CD14-positive monocyte (primary cell): ENCODE measurements around the gene YTHDF1. TPM values are rescaled to one million over a fixed set of nuclear protein-coding genes. Genes with fewer than 3 reads are reported as not detected.
"Not testable (repeated sequence)": the region's sequence is repeated elsewhere in the genome, so short reads cannot be mapped to it uniquely, and the experiment has no call there.

Source experiments
- DNase-seq, 3 donors: peaks; one replicate each; pipeline ENCODE4 v3.0.0-alpha.2; 2011 to 2022
- H2AFZ ChIP-seq: 2 replicates; pipeline ENCODE4 v1.6.0; 2012; ENCODE audit warnings: mild to moderate bottlenecking, low read depth, low read length, inconsistent platforms; ENCODE audit not compliant: insufficient read depth, poor library complexity, severe bottlenecking
- H3K27ac ChIP-seq, 2 donors: 1 replicate in 1 of 2; 2 replicates in 1 of 2; pipeline ENCODE4 v1.5.1; 2012 to 2013; ENCODE audit warnings: low read length in 2 of 2, control low read depth in 1 of 2, inconsistent platforms in 1 of 2, low read depth in 1 of 2, mild to moderate bottlenecking in 1 of 2
- H3K27me3 ChIP-seq, 2 donors: one replicate each; pipeline versions ENCODE4 v1.6.0 to v1.6.1; 2011 to 2013; ENCODE audit warnings: low read length in 2 of 2; ENCODE audit not compliant: control insufficient read depth in 2 of 2, insufficient read depth in 2 of 2
- H3K36me3 ChIP-seq, 2 donors: replicated peaks in 1 of 2; 1 replicate in 1 of 2; 2 replicates in 1 of 2; pipeline versions ENCODE4 v1.5.1 to v1.6.1; 2012 to 2013; ENCODE audit warnings: low read length in 2 of 2, control low read depth in 1 of 2, inconsistent platforms in 1 of 2, mild to moderate bottlenecking in 1 of 2; ENCODE audit not compliant: insufficient read depth in 2 of 2, control insufficient read depth in 1 of 2
- H3K4me1 ChIP-seq, 2 donors: 1 replicate in 1 of 2; 2 replicates in 1 of 2; pipeline versions ENCODE4 v1.5.1 to v1.6.1; 2012 to 2013; ENCODE audit warnings: low read length in 2 of 2, control low read depth in 1 of 2, inconsistent platforms in 1 of 2, mild to moderate bottlenecking in 1 of 2, moderate library complexity in 1 of 2; ENCODE audit not compliant: insufficient read depth in 2 of 2, control insufficient read depth in 1 of 2
- H3K4me2 ChIP-seq: replicated peaks from 2 replicates; pipeline ENCODE3; 2012; ENCODE audit warnings: low read length, moderate library complexity, mild to moderate bottlenecking; ENCODE audit not compliant: poor library complexity, severe bottlenecking; ENCODE audit errors: extremely low read depth
- H3K4me3 ChIP-seq, 3 experiments: fragments of 200-600 bp in 1 of 3; sonication (generic) in 1 of 3; replicated peaks in 1 of 3; 1 replicate in 2 of 3; 2 replicates in 1 of 3; pipeline ENCODE4 v1.5.1; 2011 to 2013; ENCODE audit warnings: low read length in 3 of 3, mild to moderate bottlenecking in 3 of 3, control low read depth in 2 of 3, low read depth in 2 of 3, inconsistent platforms in 1 of 3, moderate library complexity in 1 of 3
- H3K79me2 ChIP-seq: 2 replicates; pipeline ENCODE4 v1.6.0; 2012; ENCODE audit warnings: mild to moderate bottlenecking, control low read depth, inconsistent platforms, low read length, moderate library complexity; ENCODE audit not compliant: insufficient read depth
- H3K9ac ChIP-seq: 2 replicates; pipeline ENCODE4 v1.6.0; 2017; ENCODE audit warnings: low read length, mild to moderate bottlenecking; ENCODE audit not compliant: insufficient read depth, poor library complexity, severe bottlenecking
- H3K9me3 ChIP-seq, 2 donors: replicated peaks in 1 of 2; 1 replicate in 1 of 2; 2 replicates in 1 of 2; pipeline versions ENCODE4 v1.5.1 to v1.6.1; 2012 to 2013; ENCODE audit warnings: low read length in 2 of 2, control low read depth in 1 of 2; ENCODE audit not compliant: control insufficient read depth in 1 of 2, insufficient read depth in 1 of 2
- H4K20me1 ChIP-seq: 2 replicates; pipeline ENCODE4 v1.6.0; 2012; ENCODE audit warnings: mild to moderate bottlenecking, low read length, control low read depth, moderate library complexity; ENCODE audit not compliant: insufficient read depth
- H3K27ac Mint-ChIP-seq, 7 donors: one replicate each; pipeline ENCODE4 v1.8.0; 2020; ENCODE audit warnings: mild to moderate bottlenecking in 7 of 7, mixed read lengths in 7 of 7, moderate library complexity in 6 of 7, inconsistent platforms in 2 of 7
- H3K27me3 Mint-ChIP-seq, 3 donors: one replicate each; pipeline ENCODE4 v1.8.0; 2021 to 2022; ENCODE audit warnings: low read depth in 3 of 3, mild to moderate bottlenecking in 3 of 3, mixed read lengths in 3 of 3, moderate library complexity in 3 of 3, inconsistent platforms in 1 of 3
- H3K36me3 Mint-ChIP-seq, 2 donors: one replicate each; pipeline ENCODE4 v1.8.0; 2020; ENCODE audit warnings: mixed read lengths in 2 of 2, inconsistent platforms in 1 of 2, mild to moderate bottlenecking in 1 of 2
- H3K4me1 Mint-ChIP-seq: one replicate; pipeline ENCODE4 v1.8.0; 2020; ENCODE audit warnings: mild to moderate bottlenecking, mixed read lengths
- H3K4me3 Mint-ChIP-seq, 2 donors: one replicate each; pipeline ENCODE4 v1.8.0; 2020; ENCODE audit warnings: mild to moderate bottlenecking in 2 of 2, mixed read lengths in 2 of 2, moderate library complexity in 1 of 2
- H3K9me3 Mint-ChIP-seq, 7 donors: one replicate each; pipeline ENCODE4 v1.8.0; 2020 to 2022; ENCODE audit warnings: mixed read lengths in 7 of 7, mild to moderate bottlenecking in 6 of 7, moderate library complexity in 6 of 7, inconsistent platforms in 2 of 7
- CTCF ChIP-seq: fragments of 200-600 bp; IDR thresholded peaks from one replicate; pipeline ENCODE4 v1.8.0; 2022; ENCODE audit warnings: antibody characterized with exemption, mild to moderate bottlenecking
- WGBS: methylation state at CpG from one replicate; pipeline ENCODE4 v1.1.5; 2013; ENCODE audit warnings: missing lambda C conversion rate; ENCODE audit not compliant: insufficient coverage; 5-methylcytosine and 5-hydroxymethylcytosine counted together
- intact Hi-C, 2 donors: fragments of 100-400 bp; cut with micrococcal nuclease; formaldehyde crosslinking; loops; one replicate each; pipeline versions ENCODE4 v1.15.0 to v1.15.1; 2023
- polyA plus RNA-seq, 3 donors: library from polyadenylated mRNA; depleted of rRNA in 1 of 3; unstranded in 2 of 3; stranded (reverse) in 1 of 3; fragments of 300-500 nt in 2 of 3; fragments of >200 nt in 1 of 3; fragmentation: Illumina TruSeq in 2 of 3; gene quantifications; 1 replicate in 2 of 3; 2 replicates in 1 of 3; pipeline ENCODE4 v1.2.3, GENCODE V29; 2012 to 2021

Gene YTHDF1
- polyA plus RNA-seq, 3 donors = 18.0 to 33.4 (median 25.9) TPM

- Histone ChIP-seq H4K20me1 (no peaks in the 10 kb centered on the region), H3K9me3 (no peaks in the 10 kb centered on the region), H3K36me3 (no peaks in the 10 kb centered on the region), H3K9ac (no peak overlapping the region), H3K4me2 (no peak overlapping the region), H3K4me1 (no peaks in the 10 kb centered on the region), H3K79me2 (no peaks in the 10 kb centered on the region), H3K27me3 (peaks cover 0 to under 1% of the 10 kb centered on the region in 2 donors), H3K4me3 (no peak overlapping the region), H3K27ac (no peak overlapping the region), H2AFZ (no peak overlapping the region)
- no peak for TF ChIP-seq CTCF
- Mint-ChIP-seq H3K4me3 (no peak overlapping the region), H3K27ac (no peak overlapping the region), H3K4me1 (no peaks in the 10 kb centered on the region), H3K27me3 (peaks cover 3 to 14% (median 7%) of the 10 kb centered on the region in 3 donors), H3K9me3 (peaks cover 0 to 3% (median 0%) of the 10 kb centered on the region in 7 donors), H3K36me3 (no peaks in the 10 kb centered on the region)
- intact Hi-C loops = no loop called here
- WGBS = 87% methylated on average over 14 of the region's 14 CpGs
- DNase-seq = no peak
These were observed 57.1 kb downstream of the YTHDF1 start for GRCh38 chr20:63158845-63159244.

GRCh38 chr20:63158352-63158751 is 57.6 kb downstream of the YTHDF1 start:
- 93% methylated on average over 2 of the region's 2 CpGs for WGBS
- Histone ChIP-seq H3K4me2 (no peak overlapping the region), H3K27me3 (peaks cover 0 to 4% of the 10 kb centered on the region in 2 donors), H3K4me3 (no peak overlapping the region), H4K20me1 (no peaks in the 10 kb centered on the region), H3K9ac (no peak overlapping the region), H3K27ac (no peak overlapping the region), H3K9me3 (no peaks in the 10 kb centered on the region), H2AFZ (no peak overlapping the region), H3K4me1 (no peaks in the 10 kb centered on the region), H3K36me3 (no peaks in the 10 kb centered on the region), H3K79me2 (no peaks in the 10 kb centered on the region)
- DNase-seq = no peak
- Mint-ChIP-seq H3K9me3 (peaks cover 0 to 3% (median 0%) of the 10 kb centered on the region in 7 donors), H3K4me3 (no peak overlapping the region), H3K27ac (no peak overlapping the region), H3K4me1 (no peaks in the 10 kb centered on the region), H3K27me3 (peaks cover 3 to 12% (median 8%) of the 10 kb centered on the region in 3 donors), H3K36me3 (no peaks in the 10 kb centered on the region)
- no peak for TF ChIP-seq CTCF
- intact Hi-C loops = no loop called here

GRCh38 chr20:63157431-63157830 is 58.5 kb downstream of the YTHDF1 start:
- H3K4me1 Mint-ChIP-seq, H3K27ac ChIP-seq, H3K4me3 Mint-ChIP-seq, H3K4me1 ChIP-seq, H4K20me1 ChIP-seq, intact Hi-C loops, H3K9ac ChIP-seq, H3K4me2 ChIP-seq, H3K4me3 ChIP-seq, H2AFZ ChIP-seq, DNase-seq, H3K9me3 Mint-ChIP-seq, H3K79me2 ChIP-seq, H3K27me3 ChIP-seq, H3K36me3 Mint-ChIP-seq, H3K36me3 ChIP-seq, H3K27ac Mint-ChIP-seq, H3K9me3 ChIP-seq: not testable (repeated sequence)
- 78% methylated on average over 7 of the region's 13 CpGs for WGBS
- peaks cover 3 to 11% (median 10%) of the 10 kb centered on the region in 3 donors for H3K27me3 Mint-ChIP-seq
